IMR-90 (cell line): ENCODE measurements around the gene CHD2. TPM values are rescaled to one million over a fixed set of nuclear protein-coding genes. Genes with fewer than 3 reads are reported as not detected.

Source experiments
- ATAC-seq: fragments of 200-7000 bp; cut with Tn5 transposase; 2 replicates; pipeline ENCODE4 v1.9.1; 2020; ENCODE audit warnings: low read depth, mild to moderate bottlenecking, moderate library complexity
- BruUV-seq: library from RNA; stranded (reverse); fragments of 400-500 nt; replicated peaks from 2 replicates; lab custom pipeline; 2021; lab: Mats Ljungman, UMichigan
- CTCF ChIA-PET: fragments of 300-600 bp; formaldehyde crosslinking; extraction: SDS; loops from one replicate; lab custom pipeline; 2021; ENCODE audit warnings: antibody characterized with exemption; lab: Yijun Ruan, JAX
- POLR2A ChIA-PET: fragments of 300-600 bp; sonication (Branson Sonifier 250); formaldehyde crosslinking; loops from one replicate; lab custom pipeline; 2022; ENCODE audit warnings: antibody characterized with exemption; ENCODE audit not compliant: unreplicated experiment; lab: Charles Lee
- DNase-seq: peaks from one replicate; pipeline ENCODE4 v3.0.0; 2013
- H2AFZ ChIP-seq: replicated peaks from 2 replicates; pipeline ENCODE3; 2013; ENCODE audit warnings: low read length, mild to moderate bottlenecking; ENCODE audit not compliant: poor library complexity
- H2AK5ac ChIP-seq: 2 replicates; pipeline ENCODE4 v1.6.1; 2013; ENCODE audit warnings: low read depth, low read length, inconsistent platforms
- H2AK9ac ChIP-seq: replicated peaks from 2 replicates; pipeline ENCODE3; 2013; ENCODE audit warnings: mild to moderate bottlenecking, low read depth, low read length, moderate library complexity; ENCODE audit not compliant: poor library complexity
- H2BK120ac ChIP-seq: 2 replicates; pipeline ENCODE4 v1.6.1; 2013; ENCODE audit warnings: low read depth, low read length, inconsistent platforms
- H2BK15ac ChIP-seq: 3 replicates; pipeline ENCODE4 v1.6.1; 2013; ENCODE audit warnings: low read depth, low read length, inconsistent platforms
- H2BK20ac ChIP-seq: 2 replicates; pipeline ENCODE4 v1.6.1; 2013; ENCODE audit warnings: low read depth, mild to moderate bottlenecking, inconsistent platforms, low read length, moderate library complexity
- H2BK5ac ChIP-seq: 2 replicates; pipeline ENCODE4 v1.6.1; 2013; ENCODE audit warnings: mild to moderate bottlenecking, low read depth, low read length, inconsistent platforms; ENCODE audit not compliant: poor library complexity, severe bottlenecking
- H3K14ac ChIP-seq: replicated peaks from 2 replicates; pipeline ENCODE4 v1.6.1; 2013; ENCODE audit warnings: low read depth, low read length, inconsistent platforms
- H3K18ac ChIP-seq: 2 replicates; pipeline ENCODE4 v1.6.1; 2013; ENCODE audit warnings: low read depth, low read length, control low read depth
- H3K23ac ChIP-seq: 2 replicates; pipeline ENCODE4 v1.6.1; 2013; ENCODE audit warnings: low read depth, low read length, inconsistent platforms
- H3K27ac ChIP-seq: 2 replicates; pipeline ENCODE4 v1.5.1; 2013; ENCODE audit warnings: mild to moderate bottlenecking, control low read depth, low read length; ENCODE audit not compliant: insufficient read depth
- H3K27me3 ChIP-seq: 2 replicates; pipeline ENCODE4 v1.6.1; 2013; ENCODE audit warnings: low read length; ENCODE audit not compliant: control insufficient read depth, insufficient read depth
- H3K36me3 ChIP-seq: 2 replicates; pipeline ENCODE4 v1.6.1; 2013; ENCODE audit warnings: low read length, mixed read lengths; ENCODE audit not compliant: control insufficient read depth, insufficient read depth
- H3K4ac ChIP-seq: 2 replicates; pipeline ENCODE4 v1.6.1; 2013; ENCODE audit warnings: low read depth, low read length, inconsistent platforms
- H3K4me1 ChIP-seq: 2 replicates; pipeline ENCODE4 v1.6.1; 2013; ENCODE audit warnings: low read length, mixed read lengths; ENCODE audit not compliant: control insufficient read depth, insufficient read depth
- H3K4me2 ChIP-seq: 2 replicates; pipeline ENCODE4 v1.6.1; 2013; ENCODE audit warnings: low read depth, mild to moderate bottlenecking, control low read depth, low read length, moderate library complexity
- H3K4me3 ChIP-seq: 2 replicates; pipeline ENCODE4 v1.5.1; 2013; ENCODE audit warnings: low read depth, mild to moderate bottlenecking, control low read depth, low read length, moderate library complexity; ENCODE audit not compliant: insufficient read depth
- H3K56ac ChIP-seq: 2 replicates; pipeline ENCODE4 v1.6.1; 2013; ENCODE audit warnings: low read length, inconsistent platforms; ENCODE audit not compliant: insufficient read depth; ENCODE audit errors: extremely low read depth
- H3K79me1 ChIP-seq, 2 experiments: 2 replicates each; pipeline ENCODE4 v1.6.1; 2013; ENCODE audit warnings: low read length in 2 of 2, inconsistent platforms in 1 of 2, low read depth in 1 of 2
- H3K9ac ChIP-seq: 2 replicates; pipeline ENCODE4 v1.6.1; 2013; ENCODE audit warnings: low read depth, low read length, control low read depth
- H3K9me1 ChIP-seq: 2 replicates; pipeline ENCODE4 v1.6.1; 2013; ENCODE audit warnings: low read length, inconsistent platforms; ENCODE audit not compliant: insufficient read depth
- H3K9me3 ChIP-seq: 2 replicates; pipeline ENCODE4 v1.6.1; 2013; ENCODE audit warnings: low read length; ENCODE audit not compliant: control insufficient read depth, insufficient read depth
- H4K20me1 ChIP-seq: 2 replicates; pipeline ENCODE4 v1.6.1; 2013; ENCODE audit warnings: low read length, inconsistent platforms; ENCODE audit not compliant: insufficient read depth
- H4K5ac ChIP-seq: 2 replicates; pipeline ENCODE4 v1.6.1; 2013; ENCODE audit warnings: mild to moderate bottlenecking, low read depth, low read length, control low read depth
- H4K8ac ChIP-seq, 2 experiments: 2 replicates each; pipeline ENCODE4 v1.6.1; 2013; ENCODE audit warnings: low read depth in 2 of 2, low read length in 2 of 2, control low read depth in 1 of 2, inconsistent platforms in 1 of 2
- H4K91ac ChIP-seq: 2 replicates; pipeline ENCODE4 v1.6.1; 2013; ENCODE audit warnings: low read depth, low read length, inconsistent platforms; ENCODE audit not compliant: insufficient read depth
- RFX5 ChIP-seq: IDR thresholded peaks from 2 replicates; pipeline ENCODE4 v1.8.0; 2012; ENCODE audit warnings: low read depth, mild to moderate bottlenecking, low read length, moderate library complexity
- USF2 ChIP-seq: fragments of 150-350 bp; IDR thresholded peaks from 2 replicates; pipeline ENCODE4 v1.6.1; 2017; ENCODE audit warnings: mild to moderate bottlenecking, antibody characterized with exemption, low read length, low read depth
- WGBS, 2 experiments: methylation state at CpG; one replicate each; pipeline versions ENCODE4 v1.1.5 to v1.1.7; 2013; ENCODE audit warnings: missing lambda C conversion rate in 2 of 2; ENCODE audit not compliant: insufficient read length in 1 of 2; ENCODE audit errors: extremely low coverage in 2 of 2; 5-methylcytosine and 5-hydroxymethylcytosine counted together
- dilution Hi-C: fragments of 300-500 bp; cut with HindIII; formaldehyde crosslinking; loops from one replicate; pipeline ENCODE4 v1.14.3; 2018; ENCODE audit warnings: low sequenced_read_pairs; ENCODE audit not compliant: unreplicated experiment
- in situ Hi-C: fragments of 300-500 bp; cut with MboI; formaldehyde crosslinking; loops from 3 replicates; pipeline ENCODE4 v1.14.3; 2019; ENCODE audit warnings: low sequenced_read_pairs, inconsistent platforms, mixed read lengths
- intact Hi-C: fragments of 100-400 bp; cut with micrococcal nuclease; formaldehyde crosslinking; loops from 2 replicates; pipeline ENCODE4 v1.10.0; 2022
- polyA plus RNA-seq, 3 experiments: library from polyadenylated mRNA; depleted of rRNA; stranded (reverse); fragments of >200 nt; gene quantifications; 2 replicates each; pipeline ENCODE4 v1.2.3, GENCODE V29; 2012; ENCODE audit warnings: low replicate concordance in 1 of 3
- total RNA-seq: library from RNA; depleted of rRNA; stranded (reverse); fragments of >200 nt; gene quantifications from 2 replicates; pipeline ENCODE4 v1.2.3, GENCODE V29; 2012
- TF ChIP-seq, protein P1 (sequence below): fragments of 150-350 bp; IDR thresholded peaks from 2 replicates; pipeline ENCODE4 v1.6.1; 2016; ENCODE audit warnings: low read depth, mild to moderate bottlenecking, low read length, moderate library complexity, borderline replicate concordance

Gene CHD2
- total and polyA plus RNA-seq, 2 of the 4 experiments (the other 2 are of a cell fraction): 44.9 to 64.7 TPM

GRCh38 chr15:93026380-93026817 lies 126.3 kb downstream of the CHD2 start:
- no peak overlapping the region for H3K18ac ChIP-seq
- no peak for DNase-seq
- no peak overlapping the region for H2BK5ac ChIP-seq
- ChIA-PET POLR2A (no interaction called here), CTCF (interaction anchor here (1.5 kb wide), 1 partner anchor 229 kb away, joined by 4 read pairs; no protein-coding TSS in a partner anchor)
- no peak overlapping the region for H3K27ac ChIP-seq
- TF ChIP-seq USF2 (no peak), RFX5 (no peak)
- TF ChIP-seq, protein P1, sequence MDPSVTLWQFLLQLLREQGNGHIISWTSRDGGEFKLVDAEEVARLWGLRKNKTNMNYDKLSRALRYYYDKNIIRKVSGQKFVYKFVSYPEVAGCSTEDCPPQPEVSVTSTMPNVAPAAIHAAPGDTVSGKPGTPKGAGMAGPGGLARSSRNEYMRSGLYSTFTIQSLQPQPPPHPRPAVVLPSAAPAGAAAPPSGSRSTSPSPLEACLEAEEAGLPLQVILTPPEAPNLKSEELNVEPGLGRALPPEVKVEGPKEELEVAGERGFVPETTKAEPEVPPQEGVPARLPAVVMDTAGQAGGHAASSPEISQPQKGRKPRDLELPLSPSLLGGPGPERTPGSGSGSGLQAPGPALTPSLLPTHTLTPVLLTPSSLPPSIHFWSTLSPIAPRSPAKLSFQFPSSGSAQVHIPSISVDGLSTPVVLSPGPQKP: no peak
- H3K4ac ChIP-seq: no peak overlapping the region; the same call in 1 of the 2 replicates
- H4K5ac ChIP-seq: no peak overlapping the region
- peaks cover 30 to 49% of the 10 kb centered on the region in 2 experiments for H3K79me1 ChIP-seq
- intact Hi-C loops: no loop called here
- H3K27me3 ChIP-seq: no peaks in the 10 kb centered on the region
- peaks cover 46% of the 10 kb centered on the region for H3K36me3 ChIP-seq
- no peak overlapping the region for H2BK15ac ChIP-seq
- H2AK9ac ChIP-seq: no peak overlapping the region
- H3K9ac ChIP-seq: no peak overlapping the region
- no CpG with 5 or more reads among the region's 9 CpGs for WGBS, 2 experiments
- no peak overlapping the region for H3K14ac ChIP-seq
- no peak overlapping the region for H4K91ac ChIP-seq
- dilution Hi-C loops: no loop called here
- no peak overlapping the region for H4K8ac ChIP-seq
- H2AFZ ChIP-seq: no peak overlapping the region
- no peak overlapping the region for H3K4me2 ChIP-seq
- no peak overlapping the region for H3K56ac ChIP-seq
- ATAC-seq: no peak
- no peak overlapping the region for H3K23ac ChIP-seq
- peaks cover 52% of the 10 kb centered on the region for H4K20me1 ChIP-seq
- peaks cover 22% of the 10 kb centered on the region for H3K4me1 ChIP-seq
- BruUV-seq: no TSS peak
- H2BK120ac ChIP-seq: no peak overlapping the region
- H3K9me3 ChIP-seq: no peaks in the 10 kb centered on the region
- peaks cover 14% of the 10 kb centered on the region; the same call in 1 of the 2 replicates for H3K9me1 ChIP-seq
- in situ Hi-C loops: loop anchor here (10.0 kb wide), 1 partner anchor 232 kb away; no protein-coding TSS in a partner anchor
- H2AK5ac ChIP-seq: no peak overlapping the region
- H2BK20ac ChIP-seq: no peak overlapping the region
- H3K4me3 ChIP-seq: no peak overlapping the region
